Panc1 (cell line): ENCODE measurements around the gene SDSL.

Experiments used
- CTCF ChIP-seq: fragments of 450-650 bp; IDR thresholded peaks from 2 replicates; pipeline ENCODE4 v1.5.1; 2017; ENCODE audit warnings: mild to moderate bottlenecking
- POLR2AphosphoS5 ChIP-seq: IDR thresholded peaks from 2 replicates; pipeline ENCODE4 v1.6.1; 2012; ENCODE audit warnings: mild to moderate bottlenecking, low read depth, low read length, moderate library complexity
- REST ChIP-seq, 2 experiments: IDR thresholded peaks; 2 replicates each; pipeline ENCODE4 v1.6.1; 2011 to 2012; ENCODE audit warnings: low read depth in 2 of 2, control low read depth in 1 of 2, low read length in 1 of 2, mild to moderate bottlenecking in 1 of 2, moderate library complexity in 1 of 2; ENCODE audit not compliant: insufficient read depth in 1 of 2

GRCh38 chr12:113470871-113471618, 48.9 kb downstream of the SDSL start:
- no peak for TF ChIP-seq CTCF
- TF ChIP-seq POLR2AphosphoS5 = no peak
- TF ChIP-seq REST (IDR thresholded peaks at IDR 0.05; ENCODE audit: insufficient read depth in 1 of 2, low read depth in 2 of 2, low read length in 1 of 2) = no peak
